Measurements from ENCODE around the gene STXBP3.
"Not testable (repeated sequence)": the region's sequence is repeated elsewhere in the genome, so short reads cannot be mapped to it uniquely, and the experiment has no call there.

The STXBP3 gene

DNA sequence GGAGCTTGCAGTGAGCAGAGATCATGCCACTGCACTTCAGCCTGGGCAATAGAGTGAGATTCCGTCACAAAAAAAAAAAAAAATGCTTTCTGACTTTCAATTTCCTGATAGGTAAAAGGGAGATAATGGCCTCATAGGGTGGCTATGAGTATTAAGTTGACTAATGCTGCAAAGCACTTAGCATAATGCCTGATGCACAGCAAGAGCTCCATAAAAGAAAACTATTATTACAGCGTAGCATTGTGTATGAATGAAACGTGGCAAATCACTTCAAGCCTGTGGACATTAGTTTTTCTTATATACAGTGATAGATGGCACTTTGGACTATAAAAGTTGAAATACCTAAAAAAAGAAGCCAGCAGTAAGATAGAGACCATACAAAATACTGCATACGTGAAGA is 17.0 kb upstream of the STXBP3 start:
- no peak for DNase-seq

DNA sequence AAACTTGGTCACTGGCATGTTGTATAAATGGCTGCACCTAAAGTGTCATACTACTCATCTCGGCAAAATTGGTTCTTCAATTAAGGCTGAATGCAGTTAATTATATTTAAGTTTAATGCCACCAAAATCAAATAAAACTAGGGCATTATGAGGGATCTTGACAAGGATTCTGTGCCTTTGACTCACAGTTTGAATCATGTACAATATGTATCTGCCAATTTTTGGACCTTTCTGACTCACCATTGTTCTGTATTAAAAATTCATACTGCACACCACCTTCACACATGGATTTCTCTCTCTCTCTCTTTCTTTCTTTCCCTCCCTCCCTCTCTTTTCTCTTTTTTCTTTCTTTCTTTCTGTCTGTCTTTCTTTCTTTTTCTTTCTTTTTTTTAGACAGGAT is 14.1 kb upstream of the STXBP3 start:
- DNase-seq = no peak

GRCh38 chr1:108734171-108734865 is 12.2 kb upstream of the STXBP3 start:
- DNase-seq = no peak

DNA sequence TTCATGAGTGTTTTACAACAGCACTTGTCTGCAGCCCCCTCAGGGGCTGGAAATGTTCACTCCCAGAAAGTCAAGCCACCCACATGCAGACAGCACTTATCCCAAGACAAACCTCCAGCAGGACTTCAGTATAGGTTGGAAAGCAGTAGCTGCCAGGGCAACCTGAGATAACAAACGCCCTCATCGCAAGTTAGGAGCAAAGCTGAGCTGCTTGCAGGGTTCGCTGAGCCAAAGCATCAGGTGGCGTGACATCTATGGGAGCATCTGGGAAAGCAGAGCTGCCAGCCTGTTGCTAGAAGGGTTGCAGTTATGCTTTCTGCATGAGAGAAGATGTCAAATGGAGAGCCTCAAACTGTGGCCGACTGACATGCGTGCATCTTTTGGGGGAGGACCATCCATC is 4.2 kb upstream of the STXBP3 start:
- no peak for DNase-seq

DNA sequence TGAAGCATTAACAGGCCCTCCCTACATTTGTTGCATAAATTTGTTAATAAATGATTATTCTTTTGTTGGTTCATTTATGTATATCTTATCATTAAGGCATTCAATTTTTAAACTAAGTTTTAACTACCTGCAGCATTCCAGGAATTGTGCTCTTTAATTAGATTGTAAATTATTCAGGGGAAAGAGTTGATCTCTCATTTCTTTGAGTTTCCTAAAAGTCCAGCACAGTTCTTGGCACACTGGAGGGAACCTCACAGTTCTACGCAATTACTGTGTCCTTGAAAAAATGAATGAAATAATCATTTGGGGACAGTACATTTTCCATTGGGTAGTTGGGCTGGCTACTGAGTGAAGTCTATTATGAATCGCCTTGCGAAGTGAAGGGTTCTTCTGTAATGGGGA is 493 bp upstream of the STXBP3 start:
- no peak for DNase-seq

DNA sequence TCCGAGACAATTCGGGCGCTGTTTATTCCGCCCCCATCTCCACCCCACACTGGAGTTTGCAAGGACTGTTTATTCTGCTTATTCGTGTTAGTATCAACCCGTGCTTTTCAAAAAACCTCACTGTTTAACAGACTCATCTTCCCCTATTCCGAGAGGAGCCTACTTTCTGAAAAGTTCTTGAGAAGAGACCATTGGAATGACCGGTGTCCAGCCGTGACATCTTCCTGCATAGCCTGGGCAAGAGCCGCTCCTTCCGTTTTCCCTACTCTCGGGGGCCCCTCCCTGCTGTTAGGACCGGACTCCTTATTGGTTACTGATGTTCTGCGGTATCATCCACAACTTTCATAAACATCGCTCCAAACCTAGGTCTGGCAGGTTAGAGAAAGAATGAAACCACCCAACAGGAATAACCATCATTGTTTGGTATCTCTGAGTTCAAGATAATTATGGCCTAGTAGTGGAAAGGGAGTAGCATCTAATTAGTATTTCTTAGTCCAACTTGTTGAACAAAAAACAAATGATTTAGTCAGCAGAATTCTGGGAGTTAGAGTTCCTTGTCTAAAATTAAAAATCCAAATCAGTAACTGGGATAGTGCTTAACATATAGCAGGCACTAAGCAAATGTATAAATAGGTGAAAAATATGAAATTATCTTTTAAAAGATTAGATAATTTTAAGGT is 837 bp downstream of the STXBP3 start:
- peak; percentile 90 for DNase-seq

- DNase-seq = no peak
These were observed 1.4 kb downstream of the STXBP3 start for GRCh38 chr1:108747898-108748297.

DNA sequence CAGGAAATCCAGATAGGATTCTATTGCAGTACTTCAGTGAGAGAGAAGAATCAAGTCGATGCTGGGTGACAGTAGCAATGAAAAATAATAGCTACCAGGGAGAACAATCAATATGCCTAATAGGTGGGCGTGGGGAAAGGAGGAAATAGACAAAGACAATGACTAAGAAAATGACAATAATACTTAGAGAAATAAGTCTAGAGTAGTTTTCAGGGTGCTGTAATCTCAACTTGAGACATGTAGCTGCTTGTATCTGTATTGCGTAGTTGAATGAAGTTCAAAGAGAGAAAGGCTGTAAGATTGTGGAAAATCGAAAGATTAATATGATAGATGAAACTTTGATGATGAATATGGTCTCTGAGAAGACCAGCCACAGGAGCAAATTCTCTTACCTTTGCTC is 2.6 kb downstream of the STXBP3 start:
- no peak for DNase-seq

GRCh38 chr1:108750476-108751181 is 4.2 kb downstream of the STXBP3 start:
- no peak for DNase-seq

DNA sequence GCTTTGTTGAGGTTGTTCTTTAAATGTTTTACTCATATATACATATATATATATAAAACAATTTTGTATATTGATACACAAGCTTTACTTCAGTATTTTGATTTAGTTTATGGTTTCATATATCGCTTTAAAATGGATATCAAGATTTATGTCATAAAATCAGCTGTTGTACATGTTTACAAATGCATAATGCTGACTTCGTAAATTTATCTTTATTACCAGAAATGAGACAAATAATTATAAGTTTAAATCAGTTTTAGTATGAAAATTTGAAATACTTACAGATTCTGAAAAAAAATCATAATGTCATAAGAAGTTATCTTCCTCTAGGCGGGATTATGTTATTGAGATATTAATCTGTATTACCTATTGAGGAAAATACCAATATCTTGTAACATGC is 6.9 kb downstream of the STXBP3 start:
- no peak for DNase-seq

GRCh38 chr1:108758796-108759195 is 12.3 kb downstream of the STXBP3 start:
- no peak for DNase-seq

- no peak for DNase-seq
These were observed 20.6 kb downstream of the STXBP3 start for GRCh38 chr1:108767115-108767514.

DNA sequence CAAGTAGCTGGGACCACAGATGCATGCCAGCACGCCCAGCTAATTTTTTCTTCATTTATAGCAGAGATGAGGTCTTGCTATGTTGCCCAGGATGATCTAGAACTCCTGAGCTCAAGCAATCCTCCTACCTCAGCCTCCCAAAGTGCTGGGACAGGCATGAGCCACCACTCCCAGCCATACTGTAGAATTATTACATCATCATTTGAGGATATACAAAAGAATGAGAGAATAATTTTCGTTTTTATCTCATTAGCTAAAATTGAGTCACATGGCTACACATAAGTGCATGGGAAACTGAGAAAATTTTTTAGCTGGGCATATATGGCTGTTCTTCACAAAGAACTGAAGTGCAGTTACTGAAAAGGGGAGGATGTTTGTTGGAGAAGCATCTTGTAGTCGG is 21.2 kb downstream of the STXBP3 start:
- DNase-seq = no peak

- no peak for DNase-seq
These were observed 31.4 kb downstream of the STXBP3 start for GRCh38 chr1:108777839-108778238.

DNA sequence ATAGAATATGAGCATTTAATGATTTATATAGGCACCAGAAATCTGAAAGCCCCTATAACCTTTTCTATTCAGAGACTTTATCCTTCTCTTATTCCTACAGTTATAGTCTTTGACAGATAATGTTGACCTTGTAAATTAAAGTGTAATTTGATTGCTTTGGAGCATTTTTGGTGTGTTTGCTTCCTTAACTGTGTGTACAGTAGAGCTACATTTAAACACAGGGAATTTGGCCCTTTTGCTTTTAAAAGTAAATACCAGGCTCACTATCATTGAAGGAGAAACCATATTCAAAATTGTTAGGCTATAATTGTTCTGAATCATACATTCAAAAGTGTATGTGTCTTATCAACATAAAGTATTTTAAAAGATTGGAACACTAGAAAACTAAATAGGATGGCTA is 33.0 kb downstream of the STXBP3 start:
- DNase-seq = no peak

DNA sequence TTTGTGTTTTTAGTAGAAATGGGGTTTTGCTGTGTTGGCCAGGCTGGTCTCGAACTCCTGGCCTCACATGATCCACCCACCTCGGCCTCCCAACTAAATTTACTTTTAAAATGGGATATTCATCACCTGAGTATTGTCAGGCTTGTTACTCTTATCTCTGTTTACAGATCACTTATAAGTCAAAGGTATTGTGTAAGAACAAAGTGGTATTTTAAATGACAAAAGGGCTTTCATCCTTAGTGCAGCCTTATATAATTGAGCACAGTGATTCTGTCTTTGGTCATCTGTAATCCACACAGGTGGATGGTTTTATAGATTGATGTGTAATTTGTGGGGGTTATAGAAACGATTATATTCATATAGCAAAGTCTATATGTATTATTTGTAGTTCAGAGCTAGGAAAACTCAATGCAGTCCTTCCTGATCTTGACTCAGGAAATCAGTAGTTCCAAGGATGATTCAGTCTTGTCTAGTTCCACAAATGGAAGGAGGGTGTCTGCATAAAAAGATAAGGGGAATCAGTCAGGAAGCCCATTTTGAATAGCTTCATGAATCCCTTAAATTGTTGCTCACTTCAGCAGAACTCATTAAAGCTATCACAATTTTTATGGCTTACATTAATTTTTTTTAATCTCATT is 34.6 kb downstream of the STXBP3 start:
- no peak for DNase-seq

GRCh38 chr1:108781575-108781944 is 35.1 kb downstream of the STXBP3 start:
- DNase-seq = not testable (repeated sequence)

DNA sequence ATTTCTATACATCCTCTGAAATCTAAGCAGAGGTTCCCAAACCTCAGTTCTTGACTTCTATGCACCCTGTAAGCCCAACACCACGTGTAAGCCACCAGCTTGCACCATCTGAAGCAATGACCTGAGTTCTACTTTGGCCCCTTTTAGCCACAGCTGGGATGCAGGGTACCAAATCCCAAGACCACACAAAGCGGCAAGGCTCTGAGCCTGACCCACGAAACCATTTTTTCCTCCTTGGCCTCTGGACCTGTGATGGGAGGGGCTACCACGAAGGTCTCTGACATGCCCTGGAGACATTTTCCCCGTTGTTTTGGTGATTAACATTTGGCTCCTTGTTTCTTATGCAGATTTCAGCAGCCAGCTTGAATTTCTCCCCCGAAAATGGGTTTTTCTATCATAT is 38.8 kb downstream of the STXBP3 start:
- DNase-seq = no peak

DNA sequence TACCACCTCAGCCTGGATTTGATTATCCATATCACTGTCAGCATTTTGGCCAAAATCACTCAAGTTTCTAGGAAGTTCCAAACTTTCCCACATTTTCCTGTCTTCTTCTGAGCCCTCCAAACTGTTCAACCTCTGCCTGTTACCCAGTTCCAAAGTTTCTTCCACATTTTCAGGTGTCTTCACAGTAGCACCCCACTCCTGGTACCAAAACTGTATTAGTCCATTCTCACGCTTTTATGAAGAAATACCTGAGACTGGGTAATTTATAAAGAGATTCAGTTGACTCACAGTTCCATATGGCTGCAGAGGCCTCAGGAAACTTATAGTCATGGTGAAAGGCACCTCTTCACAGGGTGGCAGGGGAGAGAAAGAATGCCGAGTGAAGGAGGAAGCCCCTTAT is 39.4 kb downstream of the STXBP3 start:
- DNase-seq = no peak

DNA sequence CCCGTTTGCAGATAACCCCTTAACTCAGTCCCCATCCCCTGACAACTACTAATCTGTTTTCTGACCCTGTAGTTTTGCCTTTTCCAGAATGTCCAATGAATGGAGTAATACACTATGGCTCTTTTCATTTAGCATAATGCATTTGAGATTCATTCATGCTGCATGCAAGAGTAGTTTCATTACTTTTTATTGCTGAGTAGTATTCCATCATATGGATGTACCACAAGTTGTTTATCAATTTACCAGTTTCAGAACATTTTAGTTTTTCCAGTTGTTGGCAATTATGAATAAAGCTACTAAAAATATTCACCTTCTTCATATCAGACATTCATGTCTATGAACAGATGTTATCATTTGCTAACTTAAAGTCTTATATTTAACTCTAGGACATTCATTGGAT is 45.3 kb downstream of the STXBP3 start:
- DNase-seq = no peak

DNA sequence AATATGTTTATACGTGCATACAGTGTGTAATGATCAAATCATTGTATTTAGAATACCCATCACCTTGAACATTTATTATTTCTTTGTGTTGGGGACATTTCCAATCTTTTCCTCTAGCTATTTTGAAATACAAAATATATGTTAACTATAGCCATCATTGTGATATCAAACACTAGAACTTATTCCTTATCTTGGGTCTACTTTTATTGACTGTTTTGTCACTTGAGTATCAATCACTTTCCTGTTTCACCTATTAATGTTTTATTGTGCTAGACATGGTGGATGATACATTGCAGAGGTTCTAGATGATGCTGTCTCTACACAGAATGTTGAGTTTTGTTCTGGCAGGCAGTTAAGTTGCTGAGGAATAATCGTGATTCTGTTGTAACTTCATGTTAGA is 45.9 kb downstream of the STXBP3 start:
- no peak for DNase-seq

DNA sequence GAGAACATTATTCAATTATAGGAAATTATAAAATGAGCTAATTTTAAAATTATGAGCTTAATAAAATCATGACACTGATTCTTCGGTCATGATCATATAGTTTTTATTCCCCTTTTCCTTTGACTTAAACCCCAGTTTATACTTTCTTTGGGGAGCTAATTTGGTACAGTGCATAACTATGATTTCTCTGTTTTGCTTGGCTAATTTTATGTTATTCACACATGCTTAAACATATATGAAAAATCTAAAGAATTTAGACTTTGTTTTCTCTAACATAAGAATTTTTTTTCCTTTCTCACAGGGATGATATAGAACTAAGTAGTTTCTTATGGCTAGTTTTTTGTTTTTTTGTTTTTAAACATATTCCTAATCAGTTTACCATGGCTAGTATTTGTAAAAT is 52.5 kb downstream of the STXBP3 start:
- DNase-seq = no peak

- no peak for DNase-seq
These were observed 54.6 kb downstream of the STXBP3 start for GRCh38 chr1:108801101-108801500.

DNA sequence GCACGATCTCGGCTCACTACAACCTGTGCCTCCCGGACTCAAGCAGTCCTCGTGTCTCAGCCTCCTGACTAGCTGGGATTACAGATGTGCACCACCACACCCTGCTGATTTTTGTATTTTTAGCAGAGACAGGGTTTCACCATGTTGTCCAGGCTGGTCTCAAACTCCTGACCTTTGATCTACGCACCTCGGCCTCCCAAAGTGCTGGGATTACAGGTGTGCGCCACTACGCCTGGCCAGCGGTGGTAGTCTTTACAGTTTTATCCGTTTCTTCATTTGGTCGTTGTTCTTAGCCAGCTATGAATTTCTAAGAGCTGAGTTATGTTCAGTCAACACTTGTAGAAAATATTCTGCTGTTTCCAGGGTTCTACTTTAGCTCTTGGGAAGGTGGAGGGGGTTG is 57.1 kb downstream of the STXBP3 start:
- no peak for DNase-seq

Data from islet precursor cell (in vitro differentiated cells).